Stimulated activated CD4-positive, alpha-beta T cell treated with anti-CD3 and anti-CD28 coated beads, Interleukin-1b, Interleukin-23, amount 100 ng/mL, for 1 hour (primary cell): ENCODE results near the gene ISL2.

ENCODE experiments used
- DNase-seq, 2 donors: peaks; one replicate each; pipeline ENCODE4 v3.0.0-alpha.2; 2020; ENCODE audit warnings: low read depth in 2 of 2

Gene ISL2

DNA sequence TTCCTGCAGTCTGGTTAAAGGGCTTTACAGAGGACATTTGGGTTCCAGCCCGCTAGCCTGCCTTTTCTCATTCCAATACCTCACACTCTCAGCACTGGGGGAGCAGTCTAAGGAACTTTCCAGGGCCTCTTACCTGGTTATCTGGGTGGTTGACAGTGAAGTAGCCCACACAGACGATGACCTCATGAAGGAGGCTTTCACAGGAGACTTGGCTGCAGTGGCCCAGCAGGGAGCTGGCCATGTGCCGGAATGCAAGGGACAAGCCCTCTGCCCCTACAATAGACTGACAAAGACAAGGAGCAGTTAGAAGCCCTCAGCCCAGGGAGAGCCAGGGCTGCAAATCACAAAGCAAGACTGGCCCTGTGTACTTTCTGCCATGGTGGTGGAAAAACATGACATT is 39.5 kb downstream of the ISL2 start:
- DNase-seq, result no peak

- DNase-seq, result no peak
Observed at GRCh38 chr15:76376816-76377215, 40.2 kb downstream of the ISL2 start.

- DNase-seq, result no peak
Observed at GRCh38 chr15:76377217-76377616, 40.6 kb downstream of the ISL2 start.

DNA sequence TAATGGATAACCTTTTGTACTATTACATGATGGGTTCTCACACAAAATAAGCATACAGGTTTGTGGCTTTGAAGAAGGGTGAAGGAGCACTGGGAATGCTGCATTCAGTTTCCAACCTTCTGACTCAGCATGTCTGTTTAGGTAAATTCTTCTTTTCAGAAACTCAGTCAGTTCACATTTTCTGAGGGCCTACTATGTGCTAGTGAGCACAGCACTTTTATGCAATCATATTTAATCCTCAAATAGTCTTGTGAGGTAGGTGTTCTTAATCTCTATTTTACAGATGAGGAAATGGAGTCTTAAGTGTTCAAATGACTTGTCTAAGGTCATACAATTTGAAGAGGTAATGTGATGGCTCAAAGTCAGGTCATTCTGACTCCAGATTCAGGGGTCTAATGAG is 41.2 kb downstream of the ISL2 start:
- no peak for DNase-seq

DNA sequence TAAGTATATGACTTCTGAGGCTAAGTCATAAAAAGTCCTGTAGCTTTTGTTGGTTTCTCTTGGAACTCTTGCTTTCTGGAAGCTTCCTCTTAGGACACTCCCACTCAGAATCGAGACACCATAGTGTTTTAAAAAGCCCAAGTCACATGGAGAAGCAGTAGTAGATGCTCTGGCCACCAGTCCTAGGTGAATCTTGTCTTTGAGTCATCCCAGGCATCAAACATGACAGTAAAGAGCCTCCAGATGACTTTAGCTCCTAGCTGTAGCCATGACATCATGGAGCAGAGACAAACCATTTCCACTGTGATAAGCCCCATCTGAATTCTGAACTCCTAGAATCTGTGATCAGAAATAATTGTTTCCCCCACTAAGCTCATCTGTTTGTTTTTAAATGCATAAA is 42.1 kb downstream of the ISL2 start:
- no peak for DNase-seq

DNA sequence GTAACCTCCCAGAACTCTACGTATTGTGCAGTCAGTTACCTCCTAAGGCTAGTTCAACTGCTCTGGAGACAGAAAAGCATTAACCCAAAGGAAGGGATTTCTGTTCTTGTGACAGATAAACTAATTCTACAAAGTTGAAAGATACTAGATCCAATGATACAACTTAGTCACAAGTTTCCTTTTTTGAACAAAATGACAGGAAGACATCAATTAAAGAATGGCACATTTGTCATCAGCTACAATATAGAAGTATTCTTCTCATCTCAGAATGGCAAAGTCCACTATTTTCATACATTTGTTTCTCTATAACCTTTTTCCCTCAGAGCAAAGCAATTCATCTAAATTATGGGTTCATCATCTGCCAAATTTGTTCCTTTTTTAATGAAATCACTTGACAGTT is 43.7 kb downstream of the ISL2 start:
- no peak for DNase-seq

GRCh38 chr15:76381366-76381765 is 44.8 kb downstream of the ISL2 start:
- no peak for DNase-seq

DNA sequence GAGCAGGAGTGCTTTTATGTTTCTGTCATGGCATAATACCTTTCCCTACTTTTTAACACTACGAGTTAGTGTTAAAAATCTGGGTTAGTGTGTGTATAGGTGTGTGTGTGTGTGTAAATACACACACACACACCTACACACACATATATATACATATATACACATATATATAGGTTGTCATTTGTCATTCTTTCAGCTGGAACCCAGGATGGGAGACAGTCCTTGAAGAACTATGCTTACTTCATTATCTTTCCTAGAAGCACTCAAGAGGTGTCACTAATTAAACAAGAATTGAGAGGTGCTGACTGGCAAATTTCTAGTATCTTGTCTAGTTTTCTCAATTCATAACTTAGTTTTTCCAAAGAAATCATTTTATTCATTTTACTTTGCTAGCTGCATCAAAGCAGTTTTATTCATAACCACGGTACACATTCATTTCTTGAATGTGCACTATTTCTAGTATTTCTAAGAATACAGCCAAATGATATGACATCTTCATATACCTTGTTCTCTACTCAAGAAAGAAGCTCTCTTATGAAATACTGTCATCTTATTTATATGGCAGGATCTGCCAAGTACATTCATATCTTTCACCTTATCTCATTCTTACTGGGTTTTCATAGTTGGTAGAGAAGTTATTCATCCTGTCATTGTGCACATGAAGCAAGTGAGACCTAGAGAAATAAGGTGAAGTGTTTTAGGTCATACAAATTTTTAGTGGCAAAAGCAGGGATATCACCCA is 46.6 kb downstream of the ISL2 start:
- no peak for DNase-seq

DNA sequence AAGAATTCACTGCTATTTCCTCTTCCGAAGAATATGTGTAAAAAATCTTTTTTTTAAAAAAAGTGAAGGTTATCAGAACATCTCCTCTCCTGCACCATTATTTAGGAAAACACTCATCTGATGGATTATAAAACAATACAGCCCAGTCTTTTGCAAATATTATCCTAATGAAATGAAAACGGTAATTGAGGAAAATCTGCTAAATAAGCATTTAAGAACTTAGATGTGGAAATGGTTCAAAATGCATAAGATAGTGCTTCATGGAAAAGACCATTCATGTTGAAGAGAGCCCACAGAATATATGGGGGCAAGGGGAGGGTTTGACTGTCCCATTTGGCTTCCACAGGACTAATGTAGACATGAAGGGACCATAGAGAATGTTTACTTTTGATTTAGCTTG is 47.8 kb downstream of the ISL2 start:
- no peak for DNase-seq

- DNase-seq, result no peak
Observed at GRCh38 chr15:76386178-76386577, 49.6 kb downstream of the ISL2 start.

- DNase-seq, result no peak
Observed at GRCh38 chr15:76386926-76387325, 50.4 kb downstream of the ISL2 start.

DNA sequence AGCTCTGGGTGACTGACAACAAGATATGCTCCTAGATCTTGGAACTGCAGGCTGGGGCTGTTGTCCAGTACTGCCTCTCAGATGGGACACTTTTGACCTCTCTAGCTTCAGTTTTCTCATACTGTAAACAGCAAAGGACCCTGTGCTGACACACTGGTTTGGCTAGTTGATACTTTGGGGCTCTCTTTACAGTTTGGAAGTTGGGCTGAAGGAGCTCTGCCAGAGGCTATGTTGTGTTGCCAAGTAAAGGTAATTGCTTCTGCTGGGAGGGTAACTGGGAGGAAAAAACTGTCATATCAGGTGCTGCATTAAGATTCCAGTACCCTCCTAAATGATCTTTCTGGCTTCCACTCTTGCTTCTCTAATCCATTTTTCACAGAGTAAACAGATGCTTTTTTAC is 54.0 kb downstream of the ISL2 start:
- DNase-seq, result no peak

GRCh38 chr15:76391309-76391708 is 54.7 kb downstream of the ISL2 start:
- DNase-seq, result no peak

DNA sequence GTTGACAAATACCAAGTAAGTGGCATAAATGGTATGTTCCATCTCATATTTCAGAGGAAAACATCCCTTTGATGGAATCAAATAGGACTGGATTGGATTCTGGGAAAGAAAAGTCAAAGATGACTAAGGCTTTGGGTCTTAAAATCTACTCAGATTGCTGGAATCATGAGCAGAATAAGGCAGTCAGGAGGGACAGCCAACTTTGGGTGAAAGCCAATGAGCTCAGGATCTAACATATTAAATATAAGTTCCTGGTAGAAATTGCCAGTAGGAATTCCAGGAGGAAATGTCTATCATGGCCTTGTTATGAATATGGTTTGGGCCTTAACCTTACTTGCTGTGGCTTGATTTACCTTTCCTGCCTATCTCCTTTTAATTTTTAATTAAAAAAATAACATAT is 55.3 kb downstream of the ISL2 start:
- DNase-seq, result no peak
